Measurements from ENCODE around the gene KCNE3.
A peak's percentile ranks its signal among the peaks of the same experiment; 100 is the strongest.

Gene KCNE3

DNA sequence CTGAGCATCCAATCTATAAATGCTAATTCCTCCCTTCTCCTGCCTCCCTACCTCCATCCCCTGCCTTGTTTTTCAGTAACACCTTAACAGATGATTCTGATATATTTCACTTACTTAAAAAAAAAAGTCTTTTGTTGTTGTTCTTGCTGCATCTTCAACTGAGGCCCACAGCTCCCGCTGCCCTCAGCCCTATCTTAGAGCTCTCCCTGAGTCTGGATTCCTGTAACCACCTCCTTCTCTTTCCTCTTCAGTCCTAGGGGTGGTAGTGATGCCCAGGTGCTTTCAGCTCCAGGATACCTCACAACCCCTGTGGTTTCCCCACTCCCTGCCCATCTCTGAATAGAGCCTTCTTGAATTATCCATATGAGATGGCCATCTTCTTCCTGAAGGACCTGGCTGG, 3.7 kb upstream of the KCNE3 start:
- DNase-seq: no peak

DNA sequence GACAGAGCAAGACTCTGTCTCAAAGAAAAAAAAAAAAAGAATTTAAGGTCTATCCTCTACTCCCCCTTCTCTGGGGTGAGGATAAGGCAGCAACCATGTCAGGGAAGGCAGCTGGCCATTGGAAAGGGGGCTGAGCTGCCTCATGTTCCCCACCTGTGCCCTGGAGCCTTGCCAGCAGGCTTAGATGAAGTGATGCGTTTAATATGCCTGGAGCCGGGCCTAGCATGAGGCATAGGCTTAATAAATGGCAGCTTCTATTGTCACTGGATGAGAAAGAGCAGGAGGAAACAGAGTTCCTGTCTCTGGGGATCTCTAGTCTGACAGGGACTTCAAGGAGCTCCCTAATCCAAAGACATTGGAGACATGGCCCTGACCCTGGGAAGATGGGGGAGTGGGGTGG, 3.2 kb upstream of the KCNE3 start:
- no peak for DNase-seq

DNA sequence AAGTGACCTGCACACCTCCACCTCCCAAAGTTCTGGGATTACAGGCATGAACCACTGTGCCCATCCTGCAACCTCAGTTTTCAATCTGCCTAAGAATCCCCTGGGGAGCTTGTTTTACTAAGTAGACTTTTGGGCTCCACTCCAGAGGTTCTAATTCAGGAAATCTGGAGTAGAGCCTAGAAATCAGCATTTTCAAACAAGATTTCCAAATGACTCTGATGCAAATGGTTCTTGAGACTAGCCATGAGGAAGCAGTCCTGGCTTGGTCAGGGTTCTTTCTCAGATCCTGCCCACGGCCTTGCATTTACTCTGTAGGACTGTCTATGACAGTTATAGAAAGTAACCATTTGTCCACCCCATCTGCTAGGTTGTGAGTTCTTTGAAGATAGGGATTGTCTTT, 1.6 kb upstream of the KCNE3 start:
- DNase-seq: no peak

DNA sequence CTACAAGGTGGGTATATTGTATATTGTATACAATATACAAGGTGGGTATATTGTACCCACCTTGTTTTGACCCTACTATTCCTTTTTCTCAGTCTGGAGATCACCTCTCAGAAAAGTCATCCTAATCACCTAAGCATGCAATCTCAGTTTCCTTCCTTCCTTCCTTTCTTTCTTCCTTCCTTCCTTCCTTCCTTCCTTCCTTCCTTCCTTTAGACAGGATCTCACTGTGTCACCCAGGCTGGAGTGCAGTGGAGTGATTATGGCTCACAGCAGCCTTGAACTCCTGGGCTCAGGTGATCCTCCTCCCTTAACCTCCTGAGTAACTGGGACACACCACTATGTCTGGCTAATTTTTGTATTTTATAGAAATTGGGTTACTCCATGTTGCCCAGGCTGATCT, 1.2 kb upstream of the KCNE3 start:
- DNase-seq: no peak

DNA sequence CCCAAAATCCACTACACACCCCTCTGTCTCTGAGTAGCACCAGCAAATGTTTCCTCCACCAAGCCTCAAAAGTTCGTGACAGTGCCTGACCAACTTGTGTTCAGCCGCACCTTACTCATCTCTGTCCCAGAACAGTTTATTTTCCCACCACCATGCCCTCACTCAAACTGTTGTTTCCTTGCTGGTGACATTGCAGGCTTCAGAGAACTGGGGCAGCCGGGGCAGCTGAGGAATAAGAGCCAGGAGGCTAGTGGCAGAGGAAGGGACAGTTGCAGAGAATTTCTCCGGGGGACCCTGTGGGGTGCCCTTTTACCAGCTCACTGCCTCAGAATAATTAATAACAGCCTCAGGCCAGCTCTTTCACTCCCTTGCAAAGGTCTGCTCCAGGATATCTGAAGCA, 709 bp upstream of the KCNE3 start:
- DNase-seq: no peak

DNA sequence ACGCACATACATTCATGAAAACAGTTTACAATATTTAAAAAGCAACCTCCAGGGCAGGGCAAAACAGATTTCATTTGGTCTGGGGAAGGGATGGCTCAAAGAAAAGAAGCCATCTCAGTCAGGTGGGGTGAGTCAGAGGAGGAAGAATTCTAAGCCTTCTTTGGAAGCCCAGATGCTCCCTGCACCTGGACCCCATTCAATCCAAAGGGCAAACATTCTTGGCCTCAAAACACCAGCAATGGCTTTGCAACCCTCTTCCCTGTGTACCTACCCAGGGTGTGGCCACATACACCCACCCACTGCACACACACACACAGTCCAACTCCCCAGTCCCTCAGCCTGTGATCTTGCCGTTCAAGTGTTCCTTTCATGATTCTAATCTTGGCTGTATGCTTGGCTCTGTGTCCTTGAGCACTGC, 2.0 kb downstream of the KCNE3 start:
- no peak for DNase-seq

DNA sequence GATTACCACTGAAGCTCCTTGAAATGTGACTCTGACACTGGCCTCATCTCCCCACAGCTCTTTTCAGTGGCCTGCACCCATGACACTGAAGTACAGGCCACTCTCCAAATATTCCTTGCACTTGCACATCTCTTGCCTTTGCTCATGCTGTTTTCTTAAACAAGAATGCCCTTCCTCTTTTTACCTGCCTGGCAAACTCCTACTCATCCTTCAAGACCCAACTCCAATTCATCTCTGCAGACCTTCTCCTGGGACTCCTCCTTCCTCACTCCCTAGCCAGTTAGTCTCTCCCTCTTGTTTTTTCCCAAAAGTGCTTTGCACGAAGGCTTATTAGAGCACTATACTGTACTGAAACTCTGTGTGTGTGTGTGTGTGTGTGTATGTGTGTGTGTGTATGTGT, 2.6 kb downstream of the KCNE3 start:
- no peak for DNase-seq

DNA sequence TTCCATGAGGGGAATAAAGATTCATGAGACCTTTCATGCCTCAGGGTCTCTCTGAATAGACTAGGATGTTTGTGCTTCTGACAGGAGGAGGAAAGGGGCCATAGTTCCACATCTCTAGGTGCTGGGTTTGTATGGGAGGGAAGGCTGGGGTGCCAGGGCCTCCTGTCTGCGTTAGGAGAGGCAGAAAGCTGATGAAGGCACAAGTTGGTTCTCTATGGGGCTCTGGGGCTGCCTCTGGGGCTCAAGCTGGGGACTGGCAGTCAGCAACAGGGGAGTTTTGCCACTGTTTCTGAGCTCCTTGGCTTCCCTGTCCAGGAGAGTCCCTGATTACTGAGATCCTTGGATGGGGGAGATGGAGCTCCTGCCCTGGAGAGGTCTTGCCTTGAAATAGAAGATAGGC, 4.1 kb downstream of the KCNE3 start:
- DNase-seq: no peak

DNA sequence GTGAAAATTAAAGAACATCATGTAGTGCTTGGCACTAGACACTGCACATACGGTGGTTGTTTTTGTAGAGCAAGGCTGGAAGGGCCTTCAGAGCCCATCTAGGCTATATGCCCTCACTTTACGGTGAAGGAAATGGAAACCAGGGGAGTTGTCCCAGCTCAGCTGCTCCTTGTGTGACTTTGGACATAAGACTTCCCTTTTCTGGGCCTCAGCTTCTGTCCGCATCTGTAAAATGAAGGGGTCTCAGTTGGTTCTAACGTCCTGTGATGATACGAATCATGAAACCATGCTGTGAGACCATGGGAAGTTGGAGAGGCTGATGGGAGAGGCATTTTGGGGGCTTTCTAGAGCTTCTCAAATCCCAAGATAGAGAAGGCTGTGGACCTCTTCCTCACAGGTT, 4.7 kb downstream of the KCNE3 start:
- DNase-seq: no peak

DNA sequence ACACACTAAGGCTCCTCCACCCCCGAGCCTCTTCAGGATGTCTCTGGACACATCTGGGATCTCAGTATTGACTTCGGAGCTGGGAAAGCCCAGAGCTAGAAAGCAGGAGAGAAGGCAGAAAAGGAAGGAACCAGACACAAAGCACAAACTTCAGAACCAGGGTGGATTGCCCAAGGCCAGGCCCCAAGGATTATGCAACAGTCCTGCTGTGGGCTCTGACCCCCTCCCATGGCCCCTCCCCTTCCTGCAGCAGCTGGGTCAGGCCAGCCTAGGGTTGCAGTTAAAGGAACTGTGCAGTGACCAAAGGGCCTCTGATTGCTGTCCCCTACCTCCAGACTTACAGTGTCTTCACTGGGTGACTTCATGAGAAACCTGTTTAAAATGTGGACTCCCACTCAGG, 5.3 kb downstream of the KCNE3 start:
- DNase-seq: no peak

DNA sequence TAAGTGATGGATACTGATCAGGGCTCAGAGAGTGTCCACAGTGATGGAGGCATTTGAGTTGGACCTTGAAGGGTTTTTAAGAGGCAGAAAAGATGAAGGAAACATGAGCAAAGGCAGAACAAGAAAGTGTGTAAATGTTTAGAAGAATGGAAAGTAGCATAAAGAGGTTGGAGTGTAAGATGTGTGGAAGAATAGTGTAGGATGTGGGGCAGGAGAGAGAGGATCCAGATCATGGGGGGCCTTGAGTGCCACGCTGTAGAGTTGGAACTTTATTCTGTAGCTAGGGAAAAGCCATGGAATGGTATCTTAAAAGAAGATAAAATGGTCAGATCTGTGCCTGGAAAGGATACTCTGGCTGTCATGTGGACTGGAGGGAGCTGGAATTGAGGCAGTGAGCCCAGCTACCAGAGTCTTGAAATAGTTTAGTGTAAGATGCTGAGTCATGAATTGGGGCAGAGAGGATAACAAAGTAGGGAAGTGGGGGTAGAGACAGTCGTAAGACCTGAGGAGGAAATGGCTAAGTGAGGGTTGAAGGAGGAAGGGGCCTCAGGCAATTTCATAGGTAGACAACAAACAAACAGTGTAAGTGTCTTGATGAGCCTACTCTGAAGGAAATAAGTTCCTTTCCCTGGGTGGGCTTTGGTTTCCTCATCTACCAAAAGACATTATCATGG, 6.7 kb downstream of the KCNE3 start:
- DNase-seq: no peak

DNA sequence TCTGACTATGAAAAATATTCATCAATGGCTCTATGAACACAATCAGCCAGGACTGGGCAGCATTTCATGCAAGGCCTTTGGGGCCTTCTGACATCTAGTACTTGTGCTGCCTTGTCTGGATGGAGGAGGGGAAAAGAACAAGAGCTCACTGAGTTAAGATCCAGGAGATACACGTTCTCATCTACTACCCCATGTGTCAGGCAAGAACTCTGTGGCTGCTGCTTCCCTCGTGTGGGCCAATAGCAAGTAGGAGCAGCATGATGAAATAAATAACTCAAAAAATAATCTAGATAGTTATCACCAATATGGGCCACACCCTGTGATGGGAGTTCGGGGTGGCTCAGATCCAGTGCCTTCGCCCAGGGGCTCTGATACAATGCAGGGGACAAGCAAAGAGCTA, 7.3 kb downstream of the KCNE3 start:
- DNase-seq: no peak

DNA sequence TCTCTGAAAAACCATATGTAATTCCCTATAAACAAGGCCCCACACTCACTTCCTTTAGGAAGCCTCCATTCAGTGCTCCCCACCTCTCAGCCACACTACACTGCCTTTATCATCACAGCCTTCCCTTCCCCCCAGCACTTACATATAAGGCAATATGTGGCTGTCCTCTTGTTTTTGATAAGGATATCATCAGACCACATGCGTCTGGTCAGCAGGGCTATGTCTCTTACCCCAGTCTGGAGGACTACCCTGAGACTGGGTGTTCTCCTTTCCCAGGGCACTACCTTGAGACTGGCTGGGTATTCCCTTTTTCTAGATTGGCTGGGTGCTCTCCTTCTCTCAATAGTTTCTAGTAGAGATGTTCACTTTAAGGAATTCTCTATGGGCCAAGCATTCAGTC, 7.8 kb downstream of the KCNE3 start:
- no peak for DNase-seq

DNA sequence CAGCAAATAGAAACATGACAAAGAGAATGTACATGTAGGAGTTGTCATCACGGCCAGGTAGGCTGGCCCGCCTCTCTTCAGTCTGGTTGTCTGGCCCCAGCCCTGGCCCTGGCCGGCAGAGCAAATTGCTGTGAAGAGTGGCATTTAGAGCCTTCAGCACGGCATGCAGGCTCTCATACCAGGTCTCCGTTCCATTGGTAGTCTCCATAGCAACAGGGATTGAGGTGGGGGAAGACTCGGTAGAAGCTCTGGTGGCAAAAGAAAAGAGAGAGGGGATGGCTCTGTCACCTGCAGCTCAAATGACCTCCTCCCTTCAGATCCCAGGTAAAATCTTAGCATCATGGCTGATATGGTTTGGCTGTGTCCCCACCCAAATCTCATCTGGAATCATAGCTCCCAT, 10.0 kb downstream of the KCNE3 start:
- DNase-seq: no peak

DNA sequence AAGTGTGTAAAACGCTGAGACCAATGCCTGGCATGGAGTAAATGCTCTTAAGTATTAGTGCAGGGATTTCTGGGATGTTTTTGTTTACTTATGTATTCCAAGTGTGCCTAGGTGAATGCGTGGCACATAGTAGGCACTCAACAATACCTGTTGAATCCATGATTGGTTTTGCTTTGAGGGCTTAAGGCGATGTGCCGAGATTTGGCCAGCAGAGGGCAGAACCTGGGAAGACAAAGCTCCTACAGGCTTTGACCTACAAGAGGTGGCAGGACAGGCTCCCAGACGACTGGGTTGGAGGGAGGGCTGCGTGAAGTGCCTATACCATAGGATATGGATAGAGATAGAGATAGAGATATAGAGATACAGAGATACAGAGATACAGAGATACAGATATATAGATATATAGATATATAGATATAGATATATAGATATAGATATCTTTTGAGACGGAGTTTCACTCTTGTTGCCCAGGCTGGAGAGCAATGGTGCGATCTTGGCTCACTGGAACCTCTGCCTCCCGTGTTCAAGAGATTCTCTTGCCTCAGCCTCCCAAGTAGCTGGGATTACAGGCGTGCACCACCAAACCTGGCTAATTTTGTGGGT, 13.9 kb downstream of the KCNE3 start:
- peak; percentile 85 for DNase-seq

DNA sequence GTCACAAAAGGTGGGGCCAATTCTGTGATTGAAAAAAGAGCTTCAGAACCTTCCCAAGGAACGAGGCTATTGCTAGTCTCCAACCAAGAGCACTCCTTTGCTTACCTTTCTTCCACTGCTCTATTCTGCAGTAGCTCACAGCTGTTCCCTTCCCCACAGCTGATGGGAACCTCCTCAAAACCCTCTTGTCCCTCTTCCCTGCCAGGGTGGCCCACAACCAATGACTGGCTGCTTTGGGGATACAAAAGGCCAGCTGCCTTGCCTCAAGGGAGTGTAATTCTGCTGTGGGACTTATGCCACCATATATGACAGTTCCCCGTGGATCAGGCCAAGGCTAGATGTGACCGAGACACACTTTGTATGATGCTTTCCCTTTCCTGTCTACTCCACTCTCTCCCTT, 15.0 kb downstream of the KCNE3 start:
- no peak for DNase-seq

DNA sequence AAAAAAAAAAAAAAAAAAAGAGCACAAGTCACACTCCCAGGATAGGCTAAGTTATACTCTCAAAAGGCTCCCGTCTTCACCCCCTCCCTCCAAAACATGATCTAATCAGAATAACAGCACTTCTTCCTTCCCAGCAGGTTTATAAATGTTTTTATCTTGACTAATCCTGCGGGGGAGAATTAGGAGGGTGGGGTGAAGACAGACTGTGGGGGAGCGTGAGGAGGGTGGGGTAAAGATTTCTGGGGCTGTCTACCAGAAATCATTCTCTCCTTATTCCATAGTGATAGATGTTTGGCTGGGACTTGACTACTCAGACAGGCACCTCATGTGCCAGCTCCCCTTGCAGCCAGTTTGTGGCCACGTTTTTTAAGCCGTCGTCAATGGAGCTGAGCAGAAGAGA, 17.0 kb downstream of the KCNE3 start:
- no peak for DNase-seq

DNA sequence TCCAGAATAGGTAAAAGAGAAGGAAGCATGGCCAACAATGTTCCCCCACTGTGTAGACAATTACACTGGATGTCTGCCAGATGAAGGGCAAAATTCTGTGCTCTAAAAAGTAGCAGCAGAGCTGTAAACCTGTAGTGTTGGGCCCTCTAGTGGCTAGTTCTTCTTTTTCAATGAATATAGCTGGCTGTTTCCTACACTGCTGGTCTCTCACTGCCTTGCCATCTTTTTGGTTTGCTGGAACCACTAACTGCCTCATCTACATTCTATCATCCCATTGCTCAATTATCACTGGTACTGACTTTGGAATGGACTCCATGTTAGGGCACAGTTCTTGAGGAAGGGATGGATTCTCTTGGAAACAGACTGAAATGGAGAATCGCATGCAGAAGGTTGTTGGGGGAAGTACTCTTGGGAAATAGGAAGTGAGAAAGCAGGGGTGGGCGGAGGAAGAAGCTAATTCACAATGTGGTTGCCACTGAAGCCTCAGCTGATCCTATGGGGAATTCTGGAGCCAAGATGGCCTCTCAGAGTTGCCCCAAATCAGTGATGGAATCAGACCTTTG, 17.9 kb downstream of the KCNE3 start:
- peak; percentile 64 for DNase-seq

DNA sequence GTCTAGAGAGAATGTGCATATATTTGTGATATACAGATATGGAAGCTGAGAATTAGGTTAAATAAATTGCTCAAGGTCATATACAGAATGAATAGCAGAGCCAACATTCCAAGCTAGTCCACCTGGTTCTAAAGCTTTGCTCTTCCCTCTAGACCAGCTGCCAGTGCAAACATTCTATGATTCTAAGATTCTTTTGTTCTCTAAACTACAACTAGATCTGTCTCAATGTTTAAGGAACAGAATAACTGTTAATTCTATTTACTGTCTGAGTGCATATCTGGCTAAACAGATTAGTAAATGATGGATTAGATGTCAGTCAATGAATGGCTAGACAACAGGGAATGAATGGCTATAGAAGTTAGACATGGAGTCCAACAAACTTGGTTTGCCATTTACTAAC, 19.6 kb downstream of the KCNE3 start:
- DNase-seq: no peak

DNA sequence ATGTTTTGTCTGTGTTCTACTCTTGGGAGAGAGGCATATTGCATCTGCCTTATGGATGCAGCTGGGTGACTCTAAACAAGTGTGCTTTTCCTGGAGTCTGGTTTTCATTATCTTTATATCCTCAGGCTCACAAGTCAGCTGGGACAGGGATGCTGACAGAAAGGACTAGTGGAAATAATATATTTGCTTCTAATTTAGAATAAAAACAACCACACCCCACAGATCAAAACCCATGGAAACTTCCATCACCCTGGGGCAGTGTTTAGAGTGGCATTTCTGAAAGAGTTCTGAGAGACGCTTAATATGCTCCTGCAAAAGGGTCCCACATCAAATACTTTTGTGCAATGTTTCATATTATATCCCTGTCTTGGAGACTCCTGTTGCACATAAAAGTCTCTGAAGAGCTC, 20.8 kb downstream of the KCNE3 start:
- no peak for DNase-seq

DNA sequence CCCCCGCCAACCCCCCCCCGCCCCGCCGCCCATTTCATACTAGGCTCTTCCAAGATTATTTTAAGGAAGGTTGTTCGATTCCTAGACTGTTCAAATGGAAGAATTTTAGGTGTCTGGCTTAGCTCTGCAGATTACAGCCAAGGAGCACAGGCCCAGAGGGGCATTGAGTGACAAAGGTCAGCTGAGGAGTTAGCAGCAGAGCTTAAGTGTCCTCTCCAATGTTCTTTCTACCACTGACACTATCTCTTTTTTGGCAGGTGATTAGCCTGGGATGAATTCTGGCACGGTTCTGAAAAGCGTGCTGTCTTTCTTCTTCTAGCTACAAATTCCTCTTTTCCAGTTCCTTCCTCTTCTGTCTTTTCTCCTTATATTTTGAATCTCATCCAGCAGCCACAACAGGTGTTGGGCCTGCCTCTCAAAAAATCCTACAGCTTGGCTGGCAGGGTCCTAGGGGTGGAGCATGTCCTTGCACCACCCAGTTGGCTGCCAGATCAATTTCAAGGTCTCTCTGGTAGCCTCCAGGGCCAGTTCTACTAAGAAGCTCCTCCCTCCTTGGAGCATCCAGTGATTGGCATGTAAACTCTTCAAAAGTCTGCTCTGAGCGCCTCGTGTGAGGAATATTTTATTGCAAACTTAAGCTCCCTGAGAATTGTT, 23.0 kb downstream of the KCNE3 start:
- DNase-seq: no peak

DNA sequence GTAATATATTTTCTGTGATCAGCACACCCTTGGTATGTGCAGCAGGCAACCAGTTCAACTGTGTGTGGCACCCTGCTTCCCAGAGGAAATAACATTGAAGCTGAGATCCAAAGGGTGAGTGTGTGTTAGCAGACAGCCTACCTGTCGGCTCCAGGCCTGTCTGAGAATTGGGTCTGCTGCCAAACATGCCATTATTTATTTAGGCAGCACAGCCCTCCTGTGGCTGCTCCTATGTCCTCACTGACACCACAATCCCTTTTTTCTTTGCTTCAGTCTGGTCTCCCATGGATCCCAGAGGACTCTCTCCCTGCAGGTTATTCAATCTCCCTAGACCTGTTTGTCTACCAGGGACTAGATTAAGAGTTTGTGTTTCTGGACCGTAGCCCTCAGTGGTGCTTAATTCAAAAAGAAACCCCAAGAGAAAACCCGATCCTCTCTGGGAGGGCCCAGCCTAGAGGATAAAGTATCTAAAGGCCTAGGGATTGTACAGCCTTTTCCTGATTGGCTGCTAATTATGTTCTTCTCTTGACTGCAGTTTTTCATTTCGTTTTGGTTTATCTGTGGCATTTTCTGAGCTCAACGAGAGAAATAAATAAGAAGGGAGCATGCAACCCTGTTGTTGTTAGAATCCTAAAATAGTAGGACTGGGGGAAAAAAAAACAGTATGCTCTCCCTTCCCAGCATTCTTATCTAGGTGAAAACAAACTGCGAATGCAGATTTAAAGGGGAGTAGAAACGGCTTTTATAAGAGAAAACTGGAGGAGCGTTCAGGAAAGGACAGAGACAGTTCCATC, 24.1 kb downstream of the KCNE3 start:
- DNase-seq: no peak

DNA sequence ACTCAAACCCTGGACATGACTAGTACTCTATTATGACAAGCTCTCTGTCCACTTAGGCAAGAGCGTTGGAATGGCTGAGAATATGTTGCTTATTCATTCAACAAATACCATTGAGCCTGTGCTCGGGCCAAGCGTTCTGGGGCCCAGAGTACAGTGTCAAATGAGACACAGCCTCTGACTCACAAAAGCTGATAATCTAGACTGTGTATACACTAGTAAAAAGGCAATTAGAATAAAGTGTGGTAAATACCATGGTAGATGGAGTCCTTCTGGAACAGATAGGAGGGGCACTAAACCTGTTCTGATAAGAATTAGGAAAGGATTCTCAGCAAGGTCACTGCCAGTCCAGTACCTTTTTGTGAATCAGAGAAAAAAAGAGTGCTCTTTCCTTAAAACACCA, 24.7 kb downstream of the KCNE3 start:
- DNase-seq: no peak

DNA sequence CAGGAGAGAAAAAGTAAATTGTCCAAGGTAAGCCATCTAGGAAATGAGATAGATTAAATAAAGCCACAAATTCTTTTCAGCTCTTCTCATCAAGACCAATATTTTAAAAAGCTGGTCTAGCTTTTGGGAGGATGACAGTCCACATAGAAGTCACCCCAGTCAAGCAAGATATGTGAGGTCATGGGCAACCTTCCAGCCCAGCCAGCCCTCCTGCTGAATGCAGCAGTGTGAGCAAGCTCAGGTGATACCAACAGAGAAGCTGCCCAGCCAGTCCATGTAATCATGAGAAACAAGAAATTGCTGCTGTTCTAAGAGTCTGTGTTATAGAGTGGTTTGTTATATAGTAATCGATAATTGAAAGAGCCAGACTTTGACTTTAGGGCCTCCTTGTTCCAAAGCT, 28.7 kb downstream of the KCNE3 start:
- no peak for DNase-seq
